K562 (cell line): ENCODE measurements around the gene URM1. TPM values are rescaled to one million over a fixed set of nuclear protein-coding genes. Genes with fewer than 3 reads are reported as not detected.

Experiments used
- FOXJ2 ChIP-seq: fragments of 200-800 bp; sonication (Bioruptor generic); IDR thresholded peaks from 2 replicates; pipeline ENCODE4 v1.6.1; 2016; ENCODE audit warnings: missing genetic modification characterization, missing compliant biosample characterization
- HDAC8 ChIP-seq: fragments of 450-650 bp; IDR thresholded peaks from 2 replicates; pipeline ENCODE4 v1.6.1; 2016; ENCODE audit warnings: mild to moderate bottlenecking, missing genetic modification characterization, moderate library complexity, missing compliant biosample characterization
- KAT7 ChIP-seq: sonication (generic); formaldehyde crosslinking; IDR thresholded peaks from 2 replicates; pipeline ENCODE4 v1.8.0; 2022; ENCODE audit warnings: missing genetic modification reagents, mild to moderate bottlenecking, borderline replicate concordance
- KLF1 ChIP-seq: fragments of 450-650 bp; IDR thresholded peaks from 2 replicates; pipeline ENCODE4 v1.6.1; 2016; ENCODE audit warnings: missing genetic modification characterization, missing compliant biosample characterization
- LARP7 ChIP-seq: fragments of 450-650 bp; IDR thresholded peaks from 2 replicates; pipeline ENCODE4 v1.6.1; 2016
- MAFF ChIP-seq: IDR thresholded peaks from 2 replicates; pipeline ENCODE4 v1.6.1; 2012; ENCODE audit warnings: low read length, improper control_type of control experiment
- MNT ChIP-seq, 2 experiments: fragments of 450-650 bp; conservative IDR thresholded peaks; 2 replicates each; pipeline ENCODE4 v1.6.1; 2017; ENCODE audit warnings: mild to moderate bottlenecking in 2 of 2, moderate library complexity in 2 of 2
- NFATC3 ChIP-seq: fragments of 450-650 bp; IDR thresholded peaks from 2 replicates; pipeline ENCODE4 v1.6.1; 2017; ENCODE audit warnings: mild to moderate bottlenecking
- STAT5B ChIP-seq: fragments of 250-450 bp; sonication (Bioruptor Pico); IDR thresholded peaks from 2 replicates; pipeline ENCODE4 v1.8.0; 2021; ENCODE audit warnings: mild to moderate bottlenecking, inconsistent platforms
- TBL1XR1 ChIP-seq, 2 experiments: IDR thresholded peaks; 2 replicates each; pipeline ENCODE4 v1.6.1; 2012; ENCODE audit warnings: improper control_type of control experiment in 2 of 2, low read length in 2 of 2, mild to moderate bottlenecking in 1 of 2
- TCF3 ChIP-seq: sonication (generic); formaldehyde crosslinking; IDR thresholded peaks from 2 replicates; pipeline ENCODE4 v1.4.0; 2020; ENCODE audit warnings: mild to moderate bottlenecking, missing genetic modification reagents
- TRIM24 ChIP-seq, 2 experiments: fragments of 450-650 bp; IDR thresholded peaks; 2 replicates each; pipeline ENCODE4 v1.6.1; 2016
- ZBTB33 ChIP-seq: sonication (generic); formaldehyde crosslinking; IDR thresholded peaks from 2 replicates; pipeline ENCODE4 v1.8.1; 2023; ENCODE audit warnings: mild to moderate bottlenecking, missing genetic modification reagents
- ZBTB8A ChIP-seq: fragments of 450-650 bp; IDR thresholded peaks from 2 replicates; pipeline ENCODE4 v1.6.1; 2018; ENCODE audit warnings: mild to moderate bottlenecking, moderate library complexity; ENCODE audit not compliant: partially characterized antibody
- ZNF165 ChIP-seq: fragments of 250-450 bp; sonication (Bioruptor Pico); IDR thresholded peaks from 2 replicates; pipeline ENCODE4 v1.4.0; 2020; ENCODE audit warnings: borderline replicate concordance
- ZNF212 ChIP-seq: fragments of 450-650 bp; formaldehyde crosslinking; IDR thresholded peaks from 2 replicates; pipeline ENCODE4 v1.4.0; 2020; ENCODE audit warnings: mild to moderate bottlenecking
- ZNF561 ChIP-seq: fragments of 450-650 bp; formaldehyde crosslinking; conservative IDR thresholded peaks from 2 replicates; pipeline ENCODE4 v1.4.0; 2020; ENCODE audit warnings: mild to moderate bottlenecking, moderate library complexity
- polyA plus RNA-seq, 8 experiments: library from polyadenylated mRNA; depleted of rRNA in 4 of 8; stranded (reverse) in 5 of 8; unstranded in 3 of 8; fragments of >200 nt; fragmentation: Nextera tagmentation in 2 of 8; fragmentation: Illumina TruSeq in 1 of 8; extraction: Ambion mirVana in 2 of 8; extraction: Trizol in 1 of 8; gene quantifications; 2 replicates each; pipeline versions ENCODE4 v1.2.1 to v1.2.3, GENCODE V29; 2011 to 2014; ENCODE audit warnings: inconsistent platforms in 1 of 8, missing spikeins in 1 of 8
- total RNA-seq, 7 experiments: library from RNA; depleted of rRNA in 6 of 7; stranded (reverse); fragments of >200 nt in 6 of 7; fragmentation: Illumina TruSeq in 2 of 7; extraction: Trizol in 2 of 7; gene quantifications; 2 replicates each; pipeline versions ENCODE4 v1.2.1 to v1.2.3, GENCODE V29; 2011 to 2021; ENCODE audit warnings: low replicate concordance in 1 of 7

The URM1 gene
- total and polyA plus RNA-seq, 9 of the 15 experiments (the other 6 are each of a cell fraction or from before 2014, with no cell fraction given) = 10.1 to 88.9 (median 53.3) TPM

- TF ChIP-seq MNT (conservative IDR thresholded peaks at IDR 0.05) (peak; percentile 66 to 85), LARP7 (no peak), MAFF (no peak), HDAC8 (tag) (no peak), ZNF212 (no peak), KLF1 (tag) (no peak), NFATC3 (no peak), TBL1XR1 (IDR thresholded peaks at IDR 0.05; ENCODE audit: low read length in 2 of 2) (no peak), ZBTB33 (CRISPR knock-in tag) (no peak), ZNF561 (CRISPR knock-in tag) (no peak), ZBTB8A (no peak), FOXJ2 (tag) (no peak), KAT7 (0 out of 2 replicates have a peak, but pooled peaks have one; percentile 38), TRIM24 (IDR thresholded peaks at IDR 0.05) (no peak), TCF3 (CRISPR knock-in tag) (no peak), STAT5B (no peak), ZNF165 (CRISPR knock-in tag) (no peak)
These were observed at the start of gene URM1 (continued) for GRCh38 chr9:128370752-128371629.
